HCT116 (cell line): ENCODE data around the gene KSR1. TPM values are rescaled to one million over a fixed set of nuclear protein-coding genes. Genes with fewer than 3 reads are reported as not detected.

Experiments used
- ATAC-seq: fragments of 200-7000 bp; cut with Tn5 transposase; 2 replicates; pipeline ENCODE4 v1.9.1; 2020; ENCODE audit warnings: mild to moderate bottlenecking, moderate library complexity
- BruUV-seq: library from RNA; stranded (reverse); fragments of 400-500 nt; replicated peaks from 2 replicates; lab custom pipeline; 2021; lab: Mats Ljungman, UMichigan
- CTCF ChIA-PET: fragments of 300-600 bp; sonication (Branson Sonifier 250); formaldehyde crosslinking; loops from one replicate; lab custom pipeline; 2021; ENCODE audit warnings: antibody characterized with exemption; lab: Charles Lee
- POLR2A ChIA-PET: fragments of 300-600, 350-600 bp; sonication (Branson Sonifier 250); formaldehyde crosslinking; loops from one replicate; lab custom pipeline; 2021; ENCODE audit warnings: antibody characterized with exemption; lab: Charles Lee
- RAD21 ChIA-PET, 2 experiments: fragments of 300-600 bp; sonication (Branson Sonifier 250); formaldehyde crosslinking; loops; one replicate each; lab custom pipeline; 2023; ENCODE audit warnings: low total read pairs in 2 of 2; ENCODE audit not compliant: uncharacterized antibody in 2 of 2, unreplicated experiment in 2 of 2, low non-redundant PET in 1 of 2; lab: Charles Lee
- DNase-seq: peaks from one replicate; pipeline ENCODE4 v3.0.0-alpha.2; 2010; ENCODE audit warnings: low read depth, low spot score
- H2AFZ ChIP-seq: fragments of 200-600 bp; shearing (Covaris generic), sonication (generic); 2 replicates; pipeline ENCODE4 v1.6.1; 2017; ENCODE audit warnings: low read depth, mixed run types, mixed read lengths, antibody characterized with exemption, low read length; ENCODE audit not compliant: poor library complexity, severe bottlenecking
- H3K27ac ChIP-seq: 2 replicates; pipeline ENCODE4 v1.5.1; 2012; ENCODE audit warnings: low read depth, low read length
- H3K27me3 ChIP-seq: fragments of 200-600 bp; sonication (generic); 2 replicates; pipeline ENCODE4 v1.6.1; 2016; ENCODE audit warnings: mixed run types, low read length, mixed read lengths; ENCODE audit not compliant: insufficient read depth
- H3K36me3 ChIP-seq, 2 experiments: fragments of 200-500 bp in 1 of 2; fragments of 200-600 bp in 1 of 2; sonication (Bioruptor generic) in 1 of 2; sonication (generic) in 1 of 2; 2 replicates each; pipeline versions ENCODE4 v1.5.1 to v1.6.1; 2014 to 2016; ENCODE audit warnings: low read length in 2 of 2, inconsistent platforms in 1 of 2, mixed read lengths in 1 of 2, mixed run types in 1 of 2; ENCODE audit not compliant: insufficient read depth in 2 of 2, control insufficient read depth in 1 of 2
- H3K4me1 ChIP-seq, 2 experiments: fragments of 200-600 bp in 1 of 2; sonication (generic) in 1 of 2; 2 replicates each; pipeline versions ENCODE4 v1.5.1 to v1.6.1; 2012 to 2017; ENCODE audit warnings: low read length in 2 of 2, inconsistent platforms in 1 of 2, mild to moderate bottlenecking in 1 of 2, mixed read lengths in 1 of 2, mixed run types in 1 of 2, moderate library complexity in 1 of 2; ENCODE audit not compliant: insufficient read depth in 2 of 2, control insufficient read depth in 1 of 2
- H3K4me2 ChIP-seq: fragments of 200-600 bp; sonication (generic); 2 replicates; pipeline ENCODE4 v1.6.1; 2017; ENCODE audit warnings: mixed run types, low read length, mixed read lengths
- H3K4me3 ChIP-seq, 2 experiments: fragments of 200-600 bp in 1 of 2; sonication (generic) in 1 of 2; replicated peaks in 1 of 2; 2 replicates each; pipeline ENCODE4 v1.5.1; 2011 to 2016; ENCODE audit warnings: low read length in 2 of 2, control low read depth in 1 of 2, low read depth in 1 of 2, mild to moderate bottlenecking in 1 of 2, mixed read lengths in 1 of 2, mixed run types in 1 of 2
- H3K79me2 ChIP-seq: fragments of 200-600 bp; sonication (generic); 2 replicates; pipeline ENCODE4 v1.6.1; 2017; ENCODE audit warnings: mild to moderate bottlenecking, mixed run types, low read length, moderate library complexity, mixed read lengths; ENCODE audit not compliant: insufficient read depth
- H3K9ac ChIP-seq: fragments of 200-600 bp; sonication (generic); 2 replicates; pipeline ENCODE4 v1.6.1; 2016; ENCODE audit warnings: low read length, mixed read lengths
- H3K9me2 ChIP-seq: fragments of 200-600 bp; sonication (generic), shearing (Covaris generic); 2 replicates; pipeline ENCODE4 v1.6.1; 2017; ENCODE audit warnings: mixed run types, mild to moderate bottlenecking, moderate library complexity; ENCODE audit not compliant: insufficient read depth
- H3K9me3 ChIP-seq, 2 experiments: fragments of 200-500 bp in 1 of 2; fragments of 200-600 bp in 1 of 2; sonication (Bioruptor generic) in 1 of 2; sonication (generic) in 1 of 2; 2 replicates each; pipeline ENCODE4 v1.6.1; 2014 to 2017; ENCODE audit warnings: low read length in 2 of 2, mixed read lengths in 2 of 2, inconsistent platforms in 1 of 2, low read depth in 1 of 2, mild to moderate bottlenecking in 1 of 2, mixed run types in 1 of 2, moderate library complexity in 1 of 2; ENCODE audit not compliant: control insufficient read depth in 1 of 2, insufficient read depth in 1 of 2
- H4K20me1 ChIP-seq: fragments of 200-600 bp; sonication (generic), shearing (Covaris generic); 2 replicates; pipeline ENCODE4 v1.6.1; 2017; ENCODE audit warnings: mixed run types, mild to moderate bottlenecking, moderate library complexity; ENCODE audit not compliant: insufficient read depth
- CBX3 ChIP-seq: IDR thresholded peaks from 2 replicates; pipeline ENCODE4 v1.6.1; 2012; ENCODE audit warnings: low read depth
- CEBPB ChIP-seq: IDR thresholded peaks from 2 replicates; pipeline ENCODE4 v1.6.1; 2012; ENCODE audit warnings: low read depth
- ELF1 ChIP-seq: IDR thresholded peaks from 2 replicates; pipeline ENCODE4 v1.6.1; 2012; ENCODE audit warnings: low read depth, borderline replicate concordance
- EZH2 ChIP-seq: fragments of 200-600 bp; sonication (generic); IDR thresholded peaks from 2 replicates; pipeline ENCODE4 v1.6.1; 2017; ENCODE audit warnings: antibody characterized with exemption, mixed run types
- EZH2phosphoT487 ChIP-seq: fragments of 200-600 bp; IDR thresholded peaks from 2 replicates; pipeline ENCODE4 v1.6.1; 2018; ENCODE audit warnings: antibody characterized with exemption, borderline replicate concordance
- FOSL1 ChIP-seq: IDR thresholded peaks from 2 replicates; pipeline ENCODE4 v1.6.1; 2012; ENCODE audit warnings: low read depth
- POLR2AphosphoS5 ChIP-seq: IDR thresholded peaks from 2 replicates; pipeline ENCODE4 v1.6.1; 2011; ENCODE audit warnings: mild to moderate bottlenecking, low read depth, low read length, moderate library complexity
- SIN3A ChIP-seq: IDR thresholded peaks from 2 replicates; pipeline ENCODE4 v1.6.1; 2012; ENCODE audit warnings: low read depth
- SP1 ChIP-seq: IDR thresholded peaks from 2 replicates; pipeline ENCODE4 v1.6.1; 2012; ENCODE audit warnings: low read depth
- SRF ChIP-seq: IDR thresholded peaks from 2 replicates; pipeline ENCODE4 v1.6.1; 2012; ENCODE audit warnings: low read depth
- TCF7L2 ChIP-seq: IDR thresholded peaks from 2 replicates; pipeline ENCODE4 v1.7.0; 2011; ENCODE audit warnings: borderline replicate concordance, inconsistent platforms; ENCODE audit not compliant: insufficient read depth, insufficient read length; ENCODE audit errors: extremely low read depth
- YY1 ChIP-seq: IDR thresholded peaks from 2 replicates; pipeline ENCODE4 v1.6.1; 2011; ENCODE audit warnings: low read length, low read depth, moderate library complexity, mild to moderate bottlenecking; ENCODE audit not compliant: insufficient replicate concordance; ENCODE audit errors: extremely low read depth
- ZFX ChIP-seq: fragments of 450-650 bp; IDR thresholded peaks from 2 replicates; pipeline ENCODE4 v1.6.1; 2017
- ZNF274 ChIP-seq: fragments of 200-500 bp; sonication (Bioruptor generic); IDR thresholded peaks from 2 replicates; pipeline ENCODE4 v1.6.1; 2014; ENCODE audit warnings: mild to moderate bottlenecking, low read depth, low read length, inconsistent platforms
- intact Hi-C: fragments of 100-400 bp; cut with micrococcal nuclease; formaldehyde crosslinking; loops from 2 replicates; pipeline ENCODE4 v1.10.0; 2022
- total RNA-seq: library from RNA; stranded (reverse); gene quantifications from one replicate; pipeline ENCODE4 v1.2.1, GENCODE V29; 2021; ENCODE audit not compliant: unreplicated experiment
- TF ChIP-seq, protein P1 (sequence below): IDR thresholded peaks from 2 replicates; pipeline ENCODE4 v1.6.1; 2011; ENCODE audit warnings: mild to moderate bottlenecking, low read length, moderate library complexity; ENCODE audit not compliant: insufficient replicate concordance; ENCODE audit errors: extremely low read depth
- TF ChIP-seq, protein P2 (sequence below): IDR thresholded peaks from 2 replicates; pipeline ENCODE4 v1.6.1; 2012; ENCODE audit warnings: low read depth
- TF ChIP-seq, protein P3 (sequence below): IDR thresholded peaks from 2 replicates; pipeline ENCODE4 v1.6.1; 2012
- TF ChIP-seq, protein P4 (sequence below): IDR thresholded peaks from 2 replicates; pipeline ENCODE4 v1.6.1; 2012

Gene KSR1
- total RNA-seq, 1 experiment from 2014 or later, result 16.5 TPM

DNA sequence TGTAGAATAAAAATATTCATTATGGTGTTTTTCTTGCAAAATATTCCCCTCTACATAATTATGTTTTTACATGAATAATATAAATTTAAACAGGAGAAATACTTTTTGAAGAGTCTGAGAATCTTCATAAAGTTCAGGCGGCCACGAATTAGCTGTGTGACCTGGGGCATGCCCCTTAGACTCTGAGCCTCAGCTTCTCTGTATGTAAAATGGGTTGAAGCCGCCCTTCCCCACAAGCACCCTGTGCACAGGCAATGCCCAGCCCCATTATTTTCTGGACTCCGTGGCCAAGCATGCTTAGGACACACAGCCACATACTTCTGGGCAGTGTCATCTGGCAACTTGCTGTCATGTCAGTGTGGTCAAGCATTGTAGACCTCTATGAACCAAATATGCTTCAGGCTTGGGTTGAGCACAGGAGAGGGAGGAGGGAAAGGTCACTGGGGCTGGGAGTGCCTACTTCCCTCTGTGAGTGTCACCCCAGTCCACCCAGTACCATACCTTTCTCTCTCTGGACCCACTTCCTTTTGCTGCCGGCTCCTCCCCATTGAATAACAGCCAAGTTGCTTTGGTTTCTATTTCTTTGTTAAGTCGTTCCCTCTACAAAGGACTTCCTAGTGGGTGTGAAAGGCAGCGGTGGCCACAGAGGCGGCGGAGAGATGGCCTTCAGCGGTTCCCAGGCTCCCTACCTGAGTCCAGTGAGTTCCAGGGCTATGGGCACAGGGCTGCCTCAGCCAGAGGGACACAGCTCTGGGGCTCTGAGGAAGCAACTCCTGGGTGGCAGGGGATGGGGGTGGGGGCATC, 174.6 kb downstream of the KSR1 start, which contains the start of gene LGALS9:
TSS of gene LGALS9 (plus strand) at position 582 of the 804 bp plus-strand sequence. CDS start at position 660, 78 bp downstream.
- no peaks in the 10 kb centered on the region for H3K79me2 ChIP-seq
- POLR2A ChIA-PET, result no interaction called here
- no TSS peak for BruUV-seq
- H3K27ac ChIP-seq, result no peak within 1 kb of the TSS
- no peaks in the 10 kb centered on the region for H3K36me3 ChIP-seq
- peak; percentile 34; the same call in 1 of the 2 replicates for ATAC-seq
- no peak within 1 kb of the TSS; the same call in 1 of the 2 replicates for H3K4me2 ChIP-seq
- H3K9ac ChIP-seq, result no peak within 1 kb of the TSS
- RAD21 ChIA-PET, result no interaction called here
- CTCF ChIA-PET, result no interaction called here
- DNase-seq, result no peak
- no peak for TF ChIP-seq EZH2
- no peak for TF ChIP-seq FOSL1
- no peak for TF ChIP-seq CBX3
- TF ChIP-seq, protein P1, sequence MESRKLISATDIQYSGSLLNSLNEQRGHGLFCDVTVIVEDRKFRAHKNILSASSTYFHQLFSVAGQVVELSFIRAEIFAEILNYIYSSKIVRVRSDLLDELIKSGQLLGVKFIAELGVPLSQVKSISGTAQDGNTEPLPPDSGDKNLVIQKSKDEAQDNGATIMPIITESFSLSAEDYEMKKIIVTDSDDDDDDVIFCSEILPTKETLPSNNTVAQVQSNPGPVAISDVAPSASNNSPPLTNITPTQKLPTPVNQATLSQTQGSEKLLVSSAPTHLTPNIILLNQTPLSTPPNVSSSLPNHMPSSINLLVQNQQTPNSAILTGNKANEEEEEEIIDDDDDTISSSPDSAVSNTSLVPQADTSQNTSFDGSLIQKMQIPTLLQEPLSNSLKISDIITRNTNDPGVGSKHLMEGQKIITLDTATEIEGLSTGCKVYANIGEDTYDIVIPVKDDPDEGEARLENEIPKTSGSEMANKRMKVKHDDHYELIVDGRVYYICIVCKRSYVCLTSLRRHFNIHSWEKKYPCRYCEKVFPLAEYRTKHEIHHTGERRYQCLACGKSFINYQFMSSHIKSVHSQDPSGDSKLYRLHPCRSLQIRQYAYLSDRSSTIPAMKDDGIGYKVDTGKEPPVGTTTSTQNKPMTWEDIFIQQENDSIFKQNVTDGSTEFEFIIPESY, result no peak
- TF ChIP-seq POLR2AphosphoS5, result no peak
- no peak for TF ChIP-seq ZNF274
- no peak for TF ChIP-seq SP1
- no peak for TF ChIP-seq ELF1
- no peak for TF ChIP-seq EZH2phosphoT487
- no peak for TF ChIP-seq SIN3A
- TF ChIP-seq, protein P2, sequence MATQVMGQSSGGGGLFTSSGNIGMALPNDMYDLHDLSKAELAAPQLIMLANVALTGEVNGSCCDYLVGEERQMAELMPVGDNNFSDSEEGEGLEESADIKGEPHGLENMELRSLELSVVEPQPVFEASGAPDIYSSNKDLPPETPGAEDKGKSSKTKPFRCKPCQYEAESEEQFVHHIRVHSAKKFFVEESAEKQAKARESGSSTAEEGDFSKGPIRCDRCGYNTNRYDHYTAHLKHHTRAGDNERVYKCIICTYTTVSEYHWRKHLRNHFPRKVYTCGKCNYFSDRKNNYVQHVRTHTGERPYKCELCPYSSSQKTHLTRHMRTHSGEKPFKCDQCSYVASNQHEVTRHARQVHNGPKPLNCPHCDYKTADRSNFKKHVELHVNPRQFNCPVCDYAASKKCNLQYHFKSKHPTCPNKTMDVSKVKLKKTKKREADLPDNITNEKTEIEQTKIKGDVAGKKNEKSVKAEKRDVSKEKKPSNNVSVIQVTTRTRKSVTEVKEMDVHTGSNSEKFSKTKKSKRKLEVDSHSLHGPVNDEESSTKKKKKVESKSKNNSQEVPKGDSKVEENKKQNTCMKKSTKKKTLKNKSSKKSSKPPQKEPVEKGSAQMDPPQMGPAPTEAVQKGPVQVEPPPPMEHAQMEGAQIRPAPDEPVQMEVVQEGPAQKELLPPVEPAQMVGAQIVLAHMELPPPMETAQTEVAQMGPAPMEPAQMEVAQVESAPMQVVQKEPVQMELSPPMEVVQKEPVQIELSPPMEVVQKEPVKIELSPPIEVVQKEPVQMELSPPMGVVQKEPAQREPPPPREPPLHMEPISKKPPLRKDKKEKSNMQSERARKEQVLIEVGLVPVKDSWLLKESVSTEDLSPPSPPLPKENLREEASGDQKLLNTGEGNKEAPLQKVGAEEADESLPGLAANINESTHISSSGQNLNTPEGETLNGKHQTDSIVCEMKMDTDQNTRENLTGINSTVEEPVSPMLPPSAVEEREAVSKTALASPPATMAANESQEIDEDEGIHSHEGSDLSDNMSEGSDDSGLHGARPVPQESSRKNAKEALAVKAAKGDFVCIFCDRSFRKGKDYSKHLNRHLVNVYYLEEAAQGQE, result no peak
- no peak for TF ChIP-seq SRF
- no peak for TF ChIP-seq ZFX
- TF ChIP-seq, protein P3, sequence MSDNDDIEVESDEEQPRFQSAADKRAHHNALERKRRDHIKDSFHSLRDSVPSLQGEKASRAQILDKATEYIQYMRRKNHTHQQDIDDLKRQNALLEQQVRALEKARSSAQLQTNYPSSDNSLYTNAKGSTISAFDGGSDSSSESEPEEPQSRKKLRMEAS, result no peak
- TF ChIP-seq CEBPB, result no peak
- no peak for TF ChIP-seq TCF7L2
- TF ChIP-seq, protein P4, sequence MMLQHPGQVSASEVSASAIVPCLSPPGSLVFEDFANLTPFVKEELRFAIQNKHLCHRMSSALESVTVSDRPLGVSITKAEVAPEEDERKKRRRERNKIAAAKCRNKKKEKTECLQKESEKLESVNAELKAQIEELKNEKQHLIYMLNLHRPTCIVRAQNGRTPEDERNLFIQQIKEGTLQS, result no peak
- TF ChIP-seq YY1, result no peak
- no peak within 1 kb of the TSS for H2AFZ ChIP-seq
- H3K27me3 ChIP-seq, result no peaks in the 10 kb centered on the region
- no peak within 1 kb of the TSS for H3K4me3 ChIP-seq
- intact Hi-C loops, result no loop called here
- H3K9me2 ChIP-seq, result no peaks in the 10 kb centered on the region
- H3K4me1 ChIP-seq, result peaks cover 4 to 9% of the 10 kb centered on the region in 2 experiments; a peak in 2 of 4 replicates
- no peaks in the 10 kb centered on the region for H3K9me3 ChIP-seq
- H4K20me1 ChIP-seq, result no peaks in the 10 kb centered on the region
